Stimulated activated naive B cell treated with anti-CD40 and anti-IgM and Interleukin-4, amounts not matched to agents 10 μg/mL and 1 μg/mL and 100 μg/mL, for 72 hours (primary cell): Measurements from ENCODE around the gene SCYGR8.
A peak's percentile ranks its signal among the peaks of the same experiment; 100 is the strongest.
"Not testable (repeated sequence)": the region's sequence is repeated elsewhere in the genome, so short reads cannot be mapped to it uniquely, and the experiment has no call there.

Source experiments
- ATAC-seq, 2 donors: fragments of 150-1000 bp; cut with Tn5 transposase; replicated peaks; 2 replicates each; pipeline ENCODE4 v1.10.0; 2021; ENCODE audit warnings: moderate library complexity in 1 of 2
- DNase-seq: peaks from one replicate; pipeline ENCODE4 v3.0.0; 2021
- H3K27ac Mint-ChIP-seq: one replicate; pipeline ENCODE4 v1.8.0; 2022; ENCODE audit warnings: mild to moderate bottlenecking, mixed read lengths
- H3K27me3 Mint-ChIP-seq, 2 donors: one replicate each; pipeline ENCODE4 v1.8.0; 2022; ENCODE audit warnings: mixed read lengths in 2 of 2
- H3K36me3 Mint-ChIP-seq, 2 donors: one replicate each; pipeline ENCODE4 v1.8.0; 2022; ENCODE audit warnings: mixed read lengths in 2 of 2, mild to moderate bottlenecking in 1 of 2
- H3K4me1 Mint-ChIP-seq, 2 donors: one replicate each; pipeline ENCODE4 v1.8.0; 2022; ENCODE audit warnings: mixed read lengths in 2 of 2, mild to moderate bottlenecking in 1 of 2
- H3K4me3 Mint-ChIP-seq, 2 donors: one replicate each; pipeline ENCODE4 v1.8.0; 2022; ENCODE audit warnings: mild to moderate bottlenecking in 2 of 2, mixed read lengths in 2 of 2, moderate library complexity in 1 of 2
- H3K9me3 Mint-ChIP-seq, 2 donors: one replicate each; pipeline ENCODE4 v1.8.0; 2022; ENCODE audit warnings: mixed read lengths in 2 of 2, mild to moderate bottlenecking in 1 of 2

Gene SCYGR8

GRCh38 chr2:227745594-227745993 lies at the start of gene SCYGR8:
SCYGR8 (plus strand) TSS chr2:227745894; CDS start chr2:227745894, 0 bp downstream.
- Mint-ChIP-seq H3K4me1 (no peaks in the 10 kb centered on the region), H3K4me3 (no peak within 1 kb of the TSS), H3K27ac (no peak within 1 kb of the TSS), H3K27me3 (peaks cover 5 to 9% of the 10 kb centered on the region in 2 donors), H3K9me3 (no peaks in the 10 kb centered on the region), H3K36me3 (no peaks in the 10 kb centered on the region)
- ATAC-seq, result no peak
- DNase-seq, result no peak

GRCh38 chr2:227696990-227697679 lies 48.6 kb upstream of the SCYGR8 start:
- Mint-ChIP-seq H3K9me3 (peaks cover 2 to 5% of the 10 kb centered on the region in 2 donors), H3K27ac (no peak overlapping the region), H3K36me3 (no peaks in the 10 kb centered on the region), H3K4me3 (no peak overlapping the region), H3K27me3 (peaks cover 7 to 17% of the 10 kb centered on the region in 2 donors), H3K4me1 (no peaks in the 10 kb centered on the region)
- no peak for DNase-seq
- no peak for ATAC-seq

- no peak overlapping the region for H3K4me3 Mint-ChIP-seq
- peaks cover 10 to 16% of the 10 kb centered on the region in 2 donors for H3K27me3 Mint-ChIP-seq
- H3K4me1 Mint-ChIP-seq, result no peaks in the 10 kb centered on the region
- no peaks in the 10 kb centered on the region for H3K9me3 Mint-ChIP-seq
- no peak for DNase-seq
- H3K27ac Mint-ChIP-seq, result no peak overlapping the region
- H3K36me3 Mint-ChIP-seq, result no peaks in the 10 kb centered on the region
- no peak for ATAC-seq
Observed at GRCh38 chr2:227701556-227701955, 44.1 kb upstream of the SCYGR8 start.

GRCh38 chr2:227703280-227703732 lies 42.4 kb upstream of the SCYGR8 start:
- Mint-ChIP-seq H3K9me3 (no peaks in the 10 kb centered on the region), H3K36me3 (no peaks in the 10 kb centered on the region), H3K27ac (no peak overlapping the region), H3K27me3 (peaks cover 10 to 16% of the 10 kb centered on the region in 2 donors), H3K4me1 (no peaks in the 10 kb centered on the region), H3K4me3 (no peak overlapping the region)
- ATAC-seq (no peak), DNase-seq (no peak)

- H3K27ac Mint-ChIP-seq, result no peak overlapping the region
- no peaks in the 10 kb centered on the region for H3K36me3 Mint-ChIP-seq
- DNase-seq (no peak), ATAC-seq (no peak)
- no peaks in the 10 kb centered on the region for H3K4me1 Mint-ChIP-seq
- no peaks in the 10 kb centered on the region for H3K9me3 Mint-ChIP-seq
- no peak overlapping the region for H3K4me3 Mint-ChIP-seq
- H3K27me3 Mint-ChIP-seq, result peaks cover 10 to 16% of the 10 kb centered on the region in 2 donors
Observed at GRCh38 chr2:227703961-227704360, 41.7 kb upstream of the SCYGR8 start.

- DNase-seq (no peak), ATAC-seq (peak in 1 of 2 donors; percentile 19)
- Mint-ChIP-seq H3K27ac (no peak overlapping the region), H3K27me3 (peaks cover 10 to 11% of the 10 kb centered on the region in 2 donors), H3K4me3 (no peak overlapping the region), H3K36me3 (no peaks in the 10 kb centered on the region), H3K9me3 (no peaks in the 10 kb centered on the region), H3K4me1 (no peaks in the 10 kb centered on the region)
Observed at GRCh38 chr2:227706859-227707258, 38.8 kb upstream of the SCYGR8 start.

GRCh38 chr2:227707390-227707789 lies 38.3 kb upstream of the SCYGR8 start:
- Mint-ChIP-seq H3K4me1 (no peaks in the 10 kb centered on the region), H3K9me3 (no peaks in the 10 kb centered on the region), H3K27me3 (peaks cover 10 to 11% of the 10 kb centered on the region in 2 donors), H3K27ac (no peak overlapping the region), H3K4me3 (no peak overlapping the region), H3K36me3 (no peaks in the 10 kb centered on the region)
- DNase-seq, result no peak
- ATAC-seq, result no peak

- no peak for DNase-seq
- Mint-ChIP-seq H3K4me1 (no peaks in the 10 kb centered on the region), H3K27ac (no peak overlapping the region), H3K36me3 (no peaks in the 10 kb centered on the region), H3K27me3 (peaks cover 3 to 4% of the 10 kb centered on the region in 2 donors), H3K4me3 (no peak overlapping the region), H3K9me3 (no peaks in the 10 kb centered on the region)
- no peak for ATAC-seq
Observed at GRCh38 chr2:227710986-227711385, 34.7 kb upstream of the SCYGR8 start.

- ATAC-seq (no peak), DNase-seq (no peak)
- H3K27ac Mint-ChIP-seq, result no peak overlapping the region
- H3K4me1 Mint-ChIP-seq, result peaks cover 2 to 7% of the 10 kb centered on the region in 2 donors
- no peaks in the 10 kb centered on the region for H3K36me3 Mint-ChIP-seq
- H3K4me3 Mint-ChIP-seq, result no peak overlapping the region
- peaks cover 10 to 14% of the 10 kb centered on the region in 2 donors for H3K27me3 Mint-ChIP-seq
- no peaks in the 10 kb centered on the region for H3K9me3 Mint-ChIP-seq
Observed at GRCh38 chr2:227713291-227713690, 32.4 kb upstream of the SCYGR8 start.

GRCh38 chr2:227716501-227716900 lies 29.2 kb upstream of the SCYGR8 start:
- H3K4me1 Mint-ChIP-seq, result peaks cover 2 to 7% of the 10 kb centered on the region in 2 donors
- no peak for DNase-seq
- no peak overlapping the region for H3K4me3 Mint-ChIP-seq
- H3K36me3 Mint-ChIP-seq, result peaks cover 0 to 2% of the 10 kb centered on the region in 2 donors
- H3K9me3 Mint-ChIP-seq, result no peaks in the 10 kb centered on the region
- no peak overlapping the region for H3K27ac Mint-ChIP-seq
- no peak for ATAC-seq
- H3K27me3 Mint-ChIP-seq, result peaks cover 14 to 37% of the 10 kb centered on the region in 2 donors

- H3K36me3 Mint-ChIP-seq, result peaks cover 0 to 2% of the 10 kb centered on the region in 2 donors
- no peak within 1 kb of the TSS for H3K27ac Mint-ChIP-seq
- peaks cover 22 to 37% of the 10 kb centered on the region in 2 donors for H3K27me3 Mint-ChIP-seq
- no peaks in the 10 kb centered on the region for H3K9me3 Mint-ChIP-seq
- DNase-seq (no peak), ATAC-seq (no peak)
- peaks cover 2 to 7% of the 10 kb centered on the region in 2 donors for H3K4me1 Mint-ChIP-seq
- peak within 1 kb of the TSS; percentile 36 to 54 for H3K4me3 Mint-ChIP-seq
Observed at GRCh38 chr2:227717687-227718567, 27.8 kb upstream of the SCYGR8 start, which contains the start of gene SLC19A3. SLC19A3 (minus strand) TSS chr2:227718028; CDS start chr2:227702318, 15,710 bp downstream.

- peaks cover 2 to 7% of the 10 kb centered on the region in 2 donors for H3K4me1 Mint-ChIP-seq
- H3K27me3 Mint-ChIP-seq, result peaks cover 22 to 37% of the 10 kb centered on the region in 2 donors
- peaks cover 0 to 2% of the 10 kb centered on the region in 2 donors for H3K36me3 Mint-ChIP-seq
- DNase-seq (no peak), ATAC-seq (no peak)
- H3K27ac Mint-ChIP-seq, result no peak overlapping the region
- H3K4me3 Mint-ChIP-seq, result no peak overlapping the region
- H3K9me3 Mint-ChIP-seq, result no peaks in the 10 kb centered on the region
Observed at GRCh38 chr2:227719641-227720040, 26.1 kb upstream of the SCYGR8 start.

- peaks cover 25 to 37% of the 10 kb centered on the region in 2 donors for H3K27me3 Mint-ChIP-seq
- no peak for ATAC-seq
- H3K36me3 Mint-ChIP-seq, result peaks cover 0 to 2% of the 10 kb centered on the region in 2 donors
- H3K27ac Mint-ChIP-seq, result no peak overlapping the region
- H3K9me3 Mint-ChIP-seq, result no peaks in the 10 kb centered on the region
- no peak for DNase-seq
- H3K4me3 Mint-ChIP-seq, result no peak overlapping the region
- H3K4me1 Mint-ChIP-seq, result peaks cover 2 to 7% of the 10 kb centered on the region in 2 donors
Observed at GRCh38 chr2:227720680-227721079, 25.0 kb upstream of the SCYGR8 start.

GRCh38 chr2:227722821-227723220 lies 22.9 kb upstream of the SCYGR8 start:
- not testable (repeated sequence) for H3K4me3 Mint-ChIP-seq, H3K27ac Mint-ChIP-seq, H3K9me3 Mint-ChIP-seq, H3K4me1 Mint-ChIP-seq, DNase-seq, ATAC-seq, H3K36me3 Mint-ChIP-seq
- peaks cover 20 to 28% of the 10 kb centered on the region in 2 donors for H3K27me3 Mint-ChIP-seq
